Pancreas (tissue), 10 donors: ENCODE results near the gene AUTS2. TPM values are rescaled to one million over a fixed set of nuclear protein-coding genes. Genes with fewer than 3 reads are reported as not detected.

Experiments
- ATAC-seq, 4 donors: fragments of 200-7000 bp; cut with Tn5 transposase; one replicate each; pipeline versions ENCODE4 v1.8.0 to v1.9.1; 2020; ENCODE audit warnings: mild to moderate bottlenecking in 4 of 4, moderate library complexity in 4 of 4
- DNase-seq, 6 donors: peaks; one replicate each; pipeline ENCODE4 v3.0.0-alpha.2; 2020
- FAIRE-seq: peaks from 2 replicates; lab custom pipeline; 2012; peaks lifted over from hg19 to GRCh38; lab: Jason Lieb, UNC
- H3K27ac ChIP-seq, 4 donors: fragments of 200-600 bp; sonication (generic); 1 replicate in 3 of 4; 2 replicates in 1 of 4; pipeline versions ENCODE4 v1.5.0 to v1.8.0; 2020
- H3K27me3 ChIP-seq, 4 donors: fragments of 200-600 bp; one replicate each; pipeline ENCODE4 v1.8.0; 2021
- H3K36me3 ChIP-seq, 3 donors: fragments of 200-600 bp; sonication (generic) in 1 of 3; one replicate each; pipeline versions ENCODE4 v1.5.0 to v1.8.0; 2020 to 2021
- H3K4me1 ChIP-seq, 3 donors: fragments of 200-600 bp; one replicate each; pipeline ENCODE4 v1.8.0; 2021
- H3K4me3 ChIP-seq, 4 donors: fragments of 200-600 bp; sonication (generic) in 2 of 4; one replicate each; pipeline versions ENCODE4 v1.5.0 to v1.8.0; 2020 to 2021
- H3K9me3 ChIP-seq, 4 donors: fragments of 200-600 bp; one replicate each; pipeline ENCODE4 v1.8.0; 2021
- CTCF ChIP-seq, 4 donors: fragments of 200-600 bp; sonication (generic) in 3 of 4; IDR thresholded peaks; one replicate each; pipeline versions ENCODE4 v1.5.0 to v1.8.0; 2021; ENCODE audit warnings: antibody characterized with exemption in 4 of 4
- WGBS, 2 donors: extraction: QIAGEN DNeasy Blood & Tissue Kit; methylation state at CpG; one replicate each; pipeline ENCODE4 v1.1.7; 2013; 5-methylcytosine and 5-hydroxymethylcytosine counted together
- intact Hi-C, 3 donors: fragments of 100-400 bp; cut with DNase I; formaldehyde crosslinking; loops; one replicate each; pipeline versions ENCODE4 v1.11.1 to v1.14.2; 2022
- polyA plus RNA-seq, 2 donors: library from polyadenylated mRNA; stranded (reverse); fragments of 200-250 nt; gene quantifications; one replicate each; pipeline ENCODE4 v1.2.3, GENCODE V29; 2013
- total RNA-seq, 6 donors: library from RNA; stranded (reverse); fragmentation: NEBNext Ultra II Directional in 4 of 6; extraction: Animal tissue kit (Norgen Biotek cat#: 25700) in 4 of 6; gene quantifications; one replicate each; pipeline versions ENCODE4 v1.2.1 to v1.2.4, GENCODE V29; 2021 to 2023
- donor health status: healthy with polysubstance abuse.
- donor health status: DM: no; HTN: no; CAD: no; lungs with moderate emphysema.
- donor health status: DM: no; HTN: no; CAD: no.
- donor health status: control.
- donor health status: control.
- donor health status: Bipolar disorder and iron deficiency.
- donor health status: DM: yes; HTN: yes; CAD: no.
- donor health status: DM: no; HTN: no; CAD: no.
- donor health status: DM: no; HTN: no; CAD: no.
- donor health status: DM: yes; HTN: yes; CAD: no.

AUTS2 gene
- total and polyA plus RNA-seq, 8 donors: 5.8 to 16.8 (median 9.9) TPM

GRCh38 chr7:70743531-70744325 is 1145.5 kb downstream of the AUTS2 start:
- no peak for TF ChIP-seq CTCF (IDR thresholded peaks at IDR 0.05)
- intact Hi-C loops: no loop called here
- FAIRE-seq (no peak), DNase-seq (no peak), ATAC-seq (no peak)
- Histone ChIP-seq H3K4me3 (no peak overlapping the region), H3K9me3 (no peaks in the 10 kb centered on the region), H3K4me1 (no peaks in the 10 kb centered on the region), H3K27ac (no peak overlapping the region), H3K27me3 (no peaks in the 10 kb centered on the region), H3K36me3 (no peaks in the 10 kb centered on the region)
- 71 to 85% methylated on average over 9 of the region's 9 CpGs for WGBS, 2 donors

GRCh38 chr7:70744492-70744891 is 1146.2 kb downstream of the AUTS2 start:
- no peaks in the 10 kb centered on the region for H3K9me3 ChIP-seq
- no peaks in the 10 kb centered on the region for H3K36me3 ChIP-seq
- no peak for ATAC-seq
- no peak for FAIRE-seq
- no peak overlapping the region for H3K4me3 ChIP-seq
- 78 to 86% methylated on average over 12 of the region's 12 CpGs for WGBS, 2 donors
- no peak for TF ChIP-seq CTCF (IDR thresholded peaks at IDR 0.05)
- DNase-seq: no peak
- intact Hi-C loops: no loop called here
- H3K4me1 ChIP-seq: no peaks in the 10 kb centered on the region
- H3K27me3 ChIP-seq: no peaks in the 10 kb centered on the region
- H3K27ac ChIP-seq: no peak overlapping the region

DNA sequence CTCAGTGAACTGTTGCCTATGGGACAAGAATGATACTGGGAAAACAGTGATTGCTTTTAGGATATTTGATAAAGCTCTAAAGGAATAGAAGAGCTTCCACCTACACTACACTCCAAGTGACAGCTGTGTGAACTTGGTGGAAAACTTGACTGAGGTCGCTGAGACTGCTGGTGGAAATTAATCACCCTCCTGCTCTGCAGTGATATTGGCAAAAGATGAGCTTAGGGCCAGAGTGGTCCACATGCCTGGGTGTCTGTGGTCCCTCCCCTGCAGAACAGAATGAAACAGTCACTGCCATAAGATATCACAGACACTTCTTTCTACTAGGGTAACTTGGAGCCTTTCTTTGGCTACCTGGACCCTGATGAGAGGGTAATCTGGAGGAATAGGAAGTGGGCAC is 1151.6 kb downstream of the AUTS2 start:
- no peaks in the 10 kb centered on the region for H3K27me3 ChIP-seq
- no peaks in the 10 kb centered on the region for H3K36me3 ChIP-seq
- WGBS, 2 donors: 44 to 62% methylated on average over 1 of the region's 1 CpG
- H3K27ac ChIP-seq: no peak overlapping the region
- FAIRE-seq (no peak), DNase-seq (no peak), ATAC-seq (no peak)
- H3K4me1 ChIP-seq: no peaks in the 10 kb centered on the region
- TF ChIP-seq CTCF (IDR thresholded peaks at IDR 0.05): no peak
- no peak overlapping the region for H3K4me3 ChIP-seq
- H3K9me3 ChIP-seq: no peaks in the 10 kb centered on the region
- intact Hi-C loops: no loop called here

DNA sequence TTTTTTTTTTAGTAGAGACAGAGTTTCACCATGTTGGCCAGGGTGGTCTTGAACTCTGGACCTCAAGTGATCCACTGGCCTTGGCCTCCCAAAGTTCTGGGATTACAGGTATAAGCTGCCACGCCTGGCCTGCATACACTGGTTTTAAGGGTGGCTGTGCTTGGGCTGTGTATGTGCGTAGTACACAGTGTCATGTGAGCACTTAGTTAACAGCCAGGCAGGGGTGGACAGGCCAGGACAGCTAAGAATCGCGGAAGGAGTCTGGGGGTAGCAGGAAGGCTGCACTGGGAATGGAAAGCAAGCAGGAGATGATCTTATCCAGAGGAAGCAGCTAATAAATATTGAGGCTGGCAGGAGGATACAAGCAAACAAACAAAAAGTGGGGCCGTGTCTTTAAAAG is 1153.6 kb downstream of the AUTS2 start:
- no peaks in the 10 kb centered on the region for H3K27me3 ChIP-seq
- FAIRE-seq (no peak), DNase-seq (no peak), ATAC-seq (no peak)
- 73 to 79% methylated on average over 5 of the region's 5 CpGs for WGBS, 2 donors
- H3K9me3 ChIP-seq: no peaks in the 10 kb centered on the region
- no peaks in the 10 kb centered on the region for H3K4me1 ChIP-seq
- H3K4me3 ChIP-seq: no peak overlapping the region
- no peak for TF ChIP-seq CTCF (IDR thresholded peaks at IDR 0.05)
- intact Hi-C loops: no loop called here
- H3K27ac ChIP-seq: no peak overlapping the region
- no peaks in the 10 kb centered on the region for H3K36me3 ChIP-seq

- ATAC-seq (no peak), FAIRE-seq (no peak), DNase-seq (no peak)
- intact Hi-C loops: no loop called here
- no peak for TF ChIP-seq CTCF (IDR thresholded peaks at IDR 0.05)
- no peaks in the 10 kb centered on the region for H3K9me3 ChIP-seq
- no peaks in the 10 kb centered on the region for H3K27me3 ChIP-seq
- no peaks in the 10 kb centered on the region for H3K4me1 ChIP-seq
- 74 to 84% methylated on average over 1 of the region's 1 CpG for WGBS, 2 donors
- H3K27ac ChIP-seq: no peak overlapping the region
- no peaks in the 10 kb centered on the region for H3K36me3 ChIP-seq
- no peak overlapping the region for H3K4me3 ChIP-seq
Observed at GRCh38 chr7:70752794-70753241, 1154.5 kb downstream of the AUTS2 start.
